WTC11 (cell line): Measurements from ENCODE around the gene GBP5.

Experiments
- ATF3 ChIP-seq: sonication (generic); formaldehyde crosslinking; conservative IDR thresholded peaks from 2 replicates; pipeline ENCODE4 v1.8.1; 2022; ENCODE audit warnings: mild to moderate bottlenecking, missing genetic modification reagents
- CTCF ChIP-seq: fragments of 200-600 bp; IDR thresholded peaks from 2 replicates; pipeline ENCODE4 v1.8.0; 2022; ENCODE audit warnings: antibody characterized with exemption
- HMGA2 ChIP-seq: fragments of 250-450 bp; sonication (Bioruptor Pico); IDR thresholded peaks from 2 replicates; pipeline ENCODE4 v1.4.0; 2021; ENCODE audit warnings: mild to moderate bottlenecking, moderate library complexity
- NFYB ChIP-seq: sonication (generic); formaldehyde crosslinking; conservative IDR thresholded peaks from 2 replicates; pipeline ENCODE4 v1.8.0; 2022; ENCODE audit warnings: low read depth, missing genetic modification reagents
- NR3C1 ChIP-seq: sonication (generic); formaldehyde crosslinking; conservative IDR thresholded peaks from 2 replicates; pipeline ENCODE4 v1.8.1; 2023; ENCODE audit warnings: low read depth, mild to moderate bottlenecking, missing genetic modification reagents
- SMAD4 ChIP-seq: sonication (generic); formaldehyde crosslinking; IDR thresholded peaks from 2 replicates; pipeline ENCODE4 v1.8.0; 2022; ENCODE audit warnings: mild to moderate bottlenecking, missing genetic modification reagents
- ZBTB21 ChIP-seq: sonication (generic); formaldehyde crosslinking; IDR thresholded peaks from 2 replicates; pipeline ENCODE4 v1.8.1; 2023; ENCODE audit warnings: mild to moderate bottlenecking, missing genetic modification reagents, borderline replicate concordance
- TF ChIP-seq, protein P1 (sequence below): sonication (generic); formaldehyde crosslinking; IDR thresholded peaks from 2 replicates; pipeline ENCODE4 v1.8.1; 2022; ENCODE audit warnings: missing genetic modification reagents, borderline replicate concordance
- TF ChIP-seq, protein P2 (sequence below): sonication (generic); formaldehyde crosslinking; IDR thresholded peaks from 2 replicates; pipeline ENCODE4 v1.8.1; 2022; ENCODE audit warnings: low read depth, missing genetic modification reagents, borderline replicate concordance
- TF ChIP-seq, protein P3 (sequence below): sonication (generic); formaldehyde crosslinking; IDR thresholded peaks from 2 replicates; pipeline ENCODE4 v1.8.0; 2022; ENCODE audit warnings: mild to moderate bottlenecking, missing genetic modification reagents
- TF ChIP-seq, protein P4 (sequence below): sonication (generic); formaldehyde crosslinking; IDR thresholded peaks from 2 replicates; pipeline ENCODE4 v1.8.1; 2022; ENCODE audit warnings: low read depth, mild to moderate bottlenecking, moderate library complexity, missing genetic modification reagents, borderline replicate concordance

- TF ChIP-seq NFYB (no peak), CTCF (no peak), ATF3 (CRISPR knock-in tag) (no peak), HMGA2 (CRISPR knock-in tag) (no peak), ZBTB21 (CRISPR knock-in tag) (no peak), NR3C1 (CRISPR knock-in tag) (no peak), SMAD4 (no peak)
- TF ChIP-seq, protein P1, sequence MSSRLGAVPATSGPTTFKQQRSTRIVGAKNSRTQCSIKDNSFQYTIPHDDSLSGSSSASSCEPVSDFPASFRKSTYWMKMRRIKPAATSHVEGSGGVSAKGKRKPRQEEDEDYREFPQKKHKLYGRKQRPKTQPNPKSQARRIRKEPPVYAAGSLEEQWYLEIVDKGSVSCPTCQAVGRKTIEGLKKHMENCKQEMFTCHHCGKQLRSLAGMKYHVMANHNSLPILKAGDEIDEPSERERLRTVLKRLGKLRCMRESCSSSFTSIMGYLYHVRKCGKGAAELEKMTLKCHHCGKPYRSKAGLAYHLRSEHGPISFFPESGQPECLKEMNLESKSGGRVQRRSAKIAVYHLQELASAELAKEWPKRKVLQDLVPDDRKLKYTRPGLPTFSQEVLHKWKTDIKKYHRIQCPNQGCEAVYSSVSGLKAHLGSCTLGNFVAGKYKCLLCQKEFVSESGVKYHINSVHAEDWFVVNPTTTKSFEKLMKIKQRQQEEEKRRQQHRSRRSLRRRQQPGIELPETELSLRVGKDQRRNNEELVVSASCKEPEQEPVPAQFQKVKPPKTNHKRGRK (CRISPR knock-in tag): no peak
- TF ChIP-seq, protein P2, sequence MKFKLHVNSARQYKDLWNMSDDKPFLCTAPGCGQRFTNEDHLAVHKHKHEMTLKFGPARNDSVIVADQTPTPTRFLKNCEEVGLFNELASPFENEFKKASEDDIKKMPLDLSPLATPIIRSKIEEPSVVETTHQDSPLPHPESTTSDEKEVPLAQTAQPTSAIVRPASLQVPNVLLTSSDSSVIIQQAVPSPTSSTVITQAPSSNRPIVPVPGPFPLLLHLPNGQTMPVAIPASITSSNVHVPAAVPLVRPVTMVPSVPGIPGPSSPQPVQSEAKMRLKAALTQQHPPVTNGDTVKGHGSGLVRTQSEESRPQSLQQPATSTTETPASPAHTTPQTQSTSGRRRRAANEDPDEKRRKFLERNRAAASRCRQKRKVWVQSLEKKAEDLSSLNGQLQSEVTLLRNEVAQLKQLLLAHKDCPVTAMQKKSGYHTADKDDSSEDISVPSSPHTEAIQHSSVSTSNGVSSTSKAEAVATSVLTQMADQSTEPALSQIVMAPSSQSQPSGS (CRISPR knock-in tag): no peak
- TF ChIP-seq, protein P3, sequence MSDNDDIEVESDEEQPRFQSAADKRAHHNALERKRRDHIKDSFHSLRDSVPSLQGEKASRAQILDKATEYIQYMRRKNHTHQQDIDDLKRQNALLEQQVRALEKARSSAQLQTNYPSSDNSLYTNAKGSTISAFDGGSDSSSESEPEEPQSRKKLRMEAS (CRISPR knock-in tag): no peak
- TF ChIP-seq, protein P4, sequence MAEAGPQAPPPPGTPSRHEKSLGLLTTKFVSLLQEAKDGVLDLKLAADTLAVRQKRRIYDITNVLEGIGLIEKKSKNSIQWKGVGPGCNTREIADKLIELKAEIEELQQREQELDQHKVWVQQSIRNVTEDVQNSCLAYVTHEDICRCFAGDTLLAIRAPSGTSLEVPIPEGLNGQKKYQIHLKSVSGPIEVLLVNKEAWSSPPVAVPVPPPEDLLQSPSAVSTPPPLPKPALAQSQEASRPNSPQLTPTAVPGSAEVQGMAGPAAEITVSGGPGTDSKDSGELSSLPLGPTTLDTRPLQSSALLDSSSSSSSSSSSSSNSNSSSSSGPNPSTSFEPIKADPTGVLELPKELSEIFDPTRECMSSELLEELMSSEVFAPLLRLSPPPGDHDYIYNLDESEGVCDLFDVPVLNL: no peak
Measured at GRCh38 chr1:89285745-89286380, 13.2 kb upstream of the GBP5 start.
